Neural cell (in vitro differentiated cells): Measurements from ENCODE around the gene RNF41.

ENCODE experiments used
- CTCF ChIP-seq: fragments of 450-650 bp; IDR thresholded peaks from 2 replicates; pipeline ENCODE4 v1.5.1; 2014; ENCODE audit warnings: antibody characterized with exemption, mild to moderate bottlenecking, moderate library complexity; ENCODE audit not compliant: poor library complexity, severe bottlenecking
- EZH2 ChIP-seq: fragments of 200-600, 300-800 bp; shearing (Covaris generic), sonication (generic); IDR thresholded peaks from 2 replicates; pipeline ENCODE4 v1.6.1; 2014; ENCODE audit warnings: antibody characterized with exemption, low read length, borderline replicate concordance, mild to moderate bottlenecking; ENCODE audit not compliant: insufficient read depth, poor library complexity, severe bottlenecking
- POLR2AphosphoS5 ChIP-seq: IDR thresholded peaks from 2 replicates; pipeline ENCODE4 v1.6.1; 2012
- RAD21 ChIP-seq: fragments of 450-650 bp; conservative IDR thresholded peaks from 2 replicates; pipeline ENCODE4 v1.6.1; 2014; ENCODE audit warnings: antibody characterized with exemption, mild to moderate bottlenecking, moderate library complexity

- TF ChIP-seq RAD21 (no peak), POLR2AphosphoS5 (no peak), EZH2 (no peak), CTCF (no peak)
Observed at GRCh38 chr12:56160894-56161689, 60.6 kb downstream of the RNF41 start.
